Measurements from ENCODE around the gene CENPW.

Gene CENPW

DNA sequence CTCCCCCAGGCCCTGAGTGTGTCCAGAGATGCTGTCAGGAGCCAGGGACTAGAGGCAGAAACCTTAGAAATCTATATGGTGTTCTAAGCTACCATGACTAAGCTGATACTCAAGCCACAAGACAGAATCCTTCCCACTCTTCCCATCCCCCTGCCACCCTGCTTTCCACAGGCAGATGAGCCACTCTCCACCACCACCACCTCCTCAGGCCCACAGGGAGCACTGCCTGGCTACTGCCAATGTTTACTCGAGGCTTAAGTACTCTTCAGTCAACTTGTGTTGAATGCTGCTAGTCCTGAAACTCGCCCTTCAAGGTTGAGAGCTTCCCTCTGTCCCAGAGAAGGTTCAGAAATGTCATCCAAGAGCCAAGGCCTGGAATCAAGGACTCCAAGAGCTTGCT lies 56.2 kb downstream of the CENPW start:
- Histone ChIP-seq H3K4me3 (replicated peaks; ENCODE audit: insufficient read depth, low read length) (no peak overlapping the region), H3K27me3 (ENCODE audit: insufficient read depth, poor library complexity, severe bottlenecking) (no peaks in the 10 kb centered on the region), H3K27ac (replicated peaks) (no peak overlapping the region)
- TF ChIP-seq, protein P1, sequence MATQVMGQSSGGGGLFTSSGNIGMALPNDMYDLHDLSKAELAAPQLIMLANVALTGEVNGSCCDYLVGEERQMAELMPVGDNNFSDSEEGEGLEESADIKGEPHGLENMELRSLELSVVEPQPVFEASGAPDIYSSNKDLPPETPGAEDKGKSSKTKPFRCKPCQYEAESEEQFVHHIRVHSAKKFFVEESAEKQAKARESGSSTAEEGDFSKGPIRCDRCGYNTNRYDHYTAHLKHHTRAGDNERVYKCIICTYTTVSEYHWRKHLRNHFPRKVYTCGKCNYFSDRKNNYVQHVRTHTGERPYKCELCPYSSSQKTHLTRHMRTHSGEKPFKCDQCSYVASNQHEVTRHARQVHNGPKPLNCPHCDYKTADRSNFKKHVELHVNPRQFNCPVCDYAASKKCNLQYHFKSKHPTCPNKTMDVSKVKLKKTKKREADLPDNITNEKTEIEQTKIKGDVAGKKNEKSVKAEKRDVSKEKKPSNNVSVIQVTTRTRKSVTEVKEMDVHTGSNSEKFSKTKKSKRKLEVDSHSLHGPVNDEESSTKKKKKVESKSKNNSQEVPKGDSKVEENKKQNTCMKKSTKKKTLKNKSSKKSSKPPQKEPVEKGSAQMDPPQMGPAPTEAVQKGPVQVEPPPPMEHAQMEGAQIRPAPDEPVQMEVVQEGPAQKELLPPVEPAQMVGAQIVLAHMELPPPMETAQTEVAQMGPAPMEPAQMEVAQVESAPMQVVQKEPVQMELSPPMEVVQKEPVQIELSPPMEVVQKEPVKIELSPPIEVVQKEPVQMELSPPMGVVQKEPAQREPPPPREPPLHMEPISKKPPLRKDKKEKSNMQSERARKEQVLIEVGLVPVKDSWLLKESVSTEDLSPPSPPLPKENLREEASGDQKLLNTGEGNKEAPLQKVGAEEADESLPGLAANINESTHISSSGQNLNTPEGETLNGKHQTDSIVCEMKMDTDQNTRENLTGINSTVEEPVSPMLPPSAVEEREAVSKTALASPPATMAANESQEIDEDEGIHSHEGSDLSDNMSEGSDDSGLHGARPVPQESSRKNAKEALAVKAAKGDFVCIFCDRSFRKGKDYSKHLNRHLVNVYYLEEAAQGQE (IDR thresholded peaks at IDR 0.05; ENCODE audit: insufficient replicate concordance, low read depth): no peak
- TF ChIP-seq POLR2AphosphoS5 (IDR thresholded peaks at IDR 0.05; ENCODE audit: low read depth) (no peak), GABPA (IDR thresholded peaks at IDR 0.05; ENCODE audit: low read depth) (no peak), SPI1 (IDR thresholded peaks at IDR 0.05; ENCODE audit: borderline replicate concordance, low read depth) (no peak)
- TF ChIP-seq, protein P2, sequence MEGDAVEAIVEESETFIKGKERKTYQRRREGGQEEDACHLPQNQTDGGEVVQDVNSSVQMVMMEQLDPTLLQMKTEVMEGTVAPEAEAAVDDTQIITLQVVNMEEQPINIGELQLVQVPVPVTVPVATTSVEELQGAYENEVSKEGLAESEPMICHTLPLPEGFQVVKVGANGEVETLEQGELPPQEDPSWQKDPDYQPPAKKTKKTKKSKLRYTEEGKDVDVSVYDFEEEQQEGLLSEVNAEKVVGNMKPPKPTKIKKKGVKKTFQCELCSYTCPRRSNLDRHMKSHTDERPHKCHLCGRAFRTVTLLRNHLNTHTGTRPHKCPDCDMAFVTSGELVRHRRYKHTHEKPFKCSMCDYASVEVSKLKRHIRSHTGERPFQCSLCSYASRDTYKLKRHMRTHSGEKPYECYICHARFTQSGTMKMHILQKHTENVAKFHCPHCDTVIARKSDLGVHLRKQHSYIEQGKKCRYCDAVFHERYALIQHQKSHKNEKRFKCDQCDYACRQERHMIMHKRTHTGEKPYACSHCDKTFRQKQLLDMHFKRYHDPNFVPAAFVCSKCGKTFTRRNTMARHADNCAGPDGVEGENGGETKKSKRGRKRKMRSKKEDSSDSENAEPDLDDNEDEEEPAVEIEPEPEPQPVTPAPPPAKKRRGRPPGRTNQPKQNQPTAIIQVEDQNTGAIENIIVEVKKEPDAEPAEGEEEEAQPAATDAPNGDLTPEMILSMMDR (IDR thresholded peaks at IDR 0.05; ENCODE audit: insufficient read depth, low read length): no peak
- no peak for DNase-seq (ENCODE audit: low read depth in 1 of 2, low spot score in 1 of 2)
